Adrenal gland (tissue), 12 donors: Measurements from ENCODE around the gene ADH7. TPM values are rescaled to one million over a fixed set of nuclear protein-coding genes. Genes with fewer than 3 reads are reported as not detected.

ENCODE experiments used
- DNase-seq, 7 donors: peaks; one replicate each; pipeline ENCODE4 v3.0.0-alpha.2; 2019 to 2020
- H3K27ac ChIP-seq, 5 donors: fragments of 200-600 bp; sonication (generic) in 4 of 5; 1 replicate in 3 of 5; 2 replicates in 2 of 5; pipeline versions ENCODE4 v1.5.1 to v1.8.0; 2016 to 2020; ENCODE audit warnings: mild to moderate bottlenecking in 1 of 5
- H3K27me3 ChIP-seq: fragments of 200-600 bp; 2 replicates; pipeline ENCODE4 v1.8.0; 2021
- H3K36me3 ChIP-seq, 2 donors: fragments of 200-600 bp; replicated peaks in 1 of 2; 1 replicate in 1 of 2; 2 replicates in 1 of 2; pipeline versions ENCODE4 v1.5.1 to v1.8.0; 2018 to 2022
- H3K4me1 ChIP-seq, 2 donors: fragments of 200-600 bp; replicated peaks in 1 of 2; 1 replicate in 1 of 2; 2 replicates in 1 of 2; pipeline versions ENCODE4 v1.5.1 to v1.8.0; 2018 to 2021
- H3K4me3 ChIP-seq, 4 donors: fragments of 200-600 bp; sonication (generic) in 3 of 4; one replicate each; pipeline ENCODE4 v1.5.1; 2016 to 2018
- H3K9me3 ChIP-seq, 3 donors: fragments of 200-600 bp; sonication (generic) in 1 of 3; replicated peaks in 1 of 3; 1 replicate in 2 of 3; 2 replicates in 1 of 3; pipeline versions ENCODE4 v1.5.1 to v1.8.0; 2016 to 2021
- CTCF ChIP-seq, 6 experiments: fragments of 450-650 bp in 4 of 6; fragments of 200-600 bp in 2 of 6; sonication (generic) in 1 of 6; IDR thresholded peaks; 1 replicate in 5 of 6; 2 replicates in 1 of 6; pipeline versions ENCODE4 v1.5.1 to v1.8.0; 2016 to 2021; ENCODE audit warnings: antibody characterized with exemption in 6 of 6, mild to moderate bottlenecking in 2 of 6, moderate library complexity in 1 of 6
- POLR2A ChIP-seq, 2 donors: fragments of 450-650 bp; IDR thresholded peaks; one replicate each; pipeline ENCODE4 v1.6.1; 2017; ENCODE audit warnings: antibody characterized with exemption in 2 of 2, mild to moderate bottlenecking in 2 of 2, moderate library complexity in 1 of 2
- WGBS, 4 donors: extraction: QIAGEN DNeasy Blood & Tissue Kit in 2 of 4; methylation state at CpG; one replicate each; pipeline versions ENCODE4 v1.1.5 to v1.1.7; 2013 to 2017; 5-methylcytosine and 5-hydroxymethylcytosine counted together
- intact Hi-C, 2 donors: fragments of 100-400 bp; cut with DNase I; formaldehyde crosslinking; loops; one replicate each; pipeline versions ENCODE4 v1.14.1 to v1.15.0; 2022 to 2023
- polyA plus RNA-seq, 3 donors: library from polyadenylated mRNA; stranded (reverse); fragments of 200-250 nt in 2 of 3; fragments of 350-450 nt in 1 of 3; fragmentation: Illumina TruSeq in 1 of 3; extraction: RNeasy Lipid Tissue Mini Kit (QIAGEN cat#74804) in 1 of 3; gene quantifications; one replicate each; pipeline ENCODE4 v1.2.3, GENCODE V29; 2013 to 2014
- total RNA-seq, 9 donors: library from RNA; depleted of rRNA in 4 of 9; stranded (reverse); fragments of >200 nt in 4 of 9; fragments of 120-200 nt in 1 of 9; fragmentation: NEBNext Ultra II Directional in 1 of 9; extraction: Animal tissue kit (Norgen Biotek cat#: 25700) in 1 of 9; gene quantifications; one replicate each; pipeline versions ENCODE4 v1.1.0 to v1.2.4, GENCODE V29; 2013 to 2023
- donor health status: healthy with polysubstance abuse.
- donor health status: Bipolar disorder and iron deficiency.
- donor health status: DM: yes; HTN: yes; CAD: no.
- donor health status: DM: no; HTN: no; CAD: no.
- donor health status: DM: no; HTN: no; CAD: no.
- donor health status: DM: yes; HTN: yes; CAD: no.

Gene ADH7
- total and polyA plus RNA-seq, 12 donors, result 0.13 TPM; not detected in 11

DNA sequence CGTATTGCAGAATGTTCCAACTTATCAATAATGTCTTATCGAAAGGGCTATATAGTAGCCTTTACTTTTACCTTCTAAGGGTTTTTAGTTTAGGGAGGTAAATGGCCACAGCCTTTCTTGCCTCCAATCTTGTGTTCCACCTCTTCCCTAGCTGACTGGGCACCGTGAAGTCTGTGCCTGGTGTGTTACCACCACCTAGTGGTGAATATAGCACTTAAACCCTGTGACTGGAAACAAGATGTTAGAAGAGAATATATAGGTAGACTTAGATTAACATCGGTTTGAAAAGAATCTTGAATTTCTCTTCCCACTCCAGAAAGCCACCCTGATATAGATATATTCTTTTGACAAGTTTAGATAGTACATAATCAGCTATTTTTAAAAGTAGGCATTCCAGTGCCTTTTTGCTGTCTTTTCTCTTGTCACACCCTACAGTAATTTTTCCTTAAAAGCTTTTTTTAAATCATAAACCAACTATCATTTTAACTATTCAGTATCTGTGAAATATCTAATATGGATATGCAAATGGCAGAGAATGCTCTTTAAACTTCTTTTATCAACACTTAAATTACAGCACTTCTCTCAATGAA, 27.8 kb upstream of the ADH7 start:
- Histone ChIP-seq H3K9me3 (no peaks in the 10 kb centered on the region), H3K36me3 (no peaks in the 10 kb centered on the region), H3K4me3 (no peak overlapping the region), H3K4me1 (no peaks in the 10 kb centered on the region), H3K27me3 (no peaks in the 10 kb centered on the region), H3K27ac (no peak overlapping the region)
- peak; percentile 37 to 72 (median 45) for DNase-seq
- intact Hi-C loops, result loop anchor here in 1 of 2 donors (5.0 kb wide), 1 partner anchor 341 kb away; no protein-coding TSS in a partner anchor
- TF ChIP-seq POLR2A (IDR thresholded peaks at IDR 0.05), result no peak
- peak; percentile 62 to 84 (median 74) for TF ChIP-seq CTCF (IDR thresholded peaks at IDR 0.05)
- 21 to 37% (median 27%) methylated on average over 4 of the region's 4 CpGs for WGBS, 4 donors

- Histone ChIP-seq H3K27me3 (no peaks in the 10 kb centered on the region), H3K4me1 (no peaks in the 10 kb centered on the region), H3K9me3 (no peaks in the 10 kb centered on the region), H3K4me3 (no peak overlapping the region), H3K27ac (no peak overlapping the region), H3K36me3 (no peaks in the 10 kb centered on the region)
- no peak for TF ChIP-seq CTCF (IDR thresholded peaks at IDR 0.05)
- TF ChIP-seq POLR2A (IDR thresholded peaks at IDR 0.05), result no peak
- intact Hi-C loops, result loop anchor here in 1 of 2 donors (5.0 kb wide), 1 partner anchor 340 kb away; no protein-coding TSS in a partner anchor
- 57 to 66% (median 62%) methylated on average over 4 of the region's 4 CpGs for WGBS, 4 donors
- no peak for DNase-seq
Observed at GRCh38 chr4:99461623-99462401, 26.7 kb upstream of the ADH7 start.

- Histone ChIP-seq H3K4me1 (no peaks in the 10 kb centered on the region), H3K36me3 (no peaks in the 10 kb centered on the region), H3K4me3 (no peak overlapping the region), H3K27ac (no peak overlapping the region), H3K27me3 (no peaks in the 10 kb centered on the region), H3K9me3 (no peaks in the 10 kb centered on the region)
- 79 to 86% (median 83%) methylated on average over 5 of the region's 5 CpGs for whole genome bisulfite sequencing, 4 donors
- DNase-seq, result no peak
- TF ChIP-seq CTCF (IDR thresholded peaks at IDR 0.05) (no peak), POLR2A (IDR thresholded peaks at IDR 0.05) (no peak)
- intact Hi-C loops, result loop anchor here in 1 of 2 donors (5.0 kb wide), 1 partner anchor 337 kb away; no protein-coding TSS in a partner anchor
Observed at GRCh38 chr4:99459546-99460042, 24.5 kb upstream of the ADH7 start.

- no peak for TF ChIP-seq CTCF (IDR thresholded peaks at IDR 0.05)
- no peak for TF ChIP-seq POLR2A (IDR thresholded peaks at IDR 0.05)
- Histone ChIP-seq H3K27me3 (no peaks in the 10 kb centered on the region), H3K9me3 (no peaks in the 10 kb centered on the region), H3K27ac (no peak overlapping the region), H3K4me1 (no peaks in the 10 kb centered on the region), H3K36me3 (no peaks in the 10 kb centered on the region), H3K4me3 (no peak overlapping the region)
- 65 to 77% (median 73%) methylated on average over 6 of the region's 6 CpGs for WGBS, 4 donors
- no peak for DNase-seq
- intact Hi-C loops, result no loop called here
Observed at GRCh38 chr4:99458911-99459447, 23.8 kb upstream of the ADH7 start.
